GM12892 (cell line): Measurements from ENCODE around the gene BCL2L11. TPM values are rescaled to one million over a fixed set of nuclear protein-coding genes. Genes with fewer than 3 reads are reported as not detected.
A peak's percentile ranks its signal among the peaks of the same experiment; 100 is the strongest.
"Not testable (repeated sequence)": the region's sequence is repeated elsewhere in the genome, so short reads cannot be mapped to it uniquely, and the experiment has no call there.

Experiments used
- DNase-seq: peaks from one replicate; pipeline ENCODE4 v3.0.0; 2011; ENCODE audit not compliant: insufficient read length
- FAIRE-seq: peaks from 2 replicates; lab custom pipeline; 2011; peaks lifted over from hg19 to GRCh38; lab: Jason Lieb, UNC
- POLR2A ChIP-seq: IDR thresholded peaks from 2 replicates; pipeline ENCODE4 v1.6.1; 2011; ENCODE audit warnings: low read depth, low read length, control low read depth
- POLR2AphosphoS5 ChIP-seq: IDR thresholded peaks from 2 replicates; pipeline ENCODE4 v1.6.1; 2011; ENCODE audit warnings: low read depth, low read length, control low read depth
- TAF1 ChIP-seq: IDR thresholded peaks from 2 replicates; pipeline ENCODE4 v1.6.1; 2011; ENCODE audit warnings: low read depth, mild to moderate bottlenecking, control low read depth, low read length, borderline replicate concordance
- polyA plus RNA-seq: library from polyadenylated mRNA; unstranded; fragments of >200 nt; gene quantifications from one replicate; pipeline ENCODE4 v1.2.1, GENCODE V29; 2012; ENCODE audit warnings: missing spikeins, inconsistent platforms; ENCODE audit not compliant: missing spikeins

The BCL2L11 gene
- 5.5 TPM for polyA plus RNA-seq

- DNase-seq (peak; percentile 74), FAIRE-seq (peak; percentile 98)
- TF ChIP-seq POLR2A (peak; percentile 79; the same call in 1 of the 2 replicates), TAF1 (peak; percentile 99), POLR2AphosphoS5 (peak; percentile 76; the same call in 1 of the 2 replicates)
Observed at GRCh38 chr2:111120253-111121027, at the start of gene BCL2L11. Gene BCL2L11 (plus strand): TSS chr2:111120914. CDS start chr2:111123746, 2,832 bp downstream.

GRCh38 chr2:111071600-111072171, 49.0 kb upstream of the BCL2L11 start:
- DNase-seq (no peak), FAIRE-seq (peak; percentile 54)
- TF ChIP-seq POLR2A (no peak), POLR2AphosphoS5 (no peak), TAF1 (no peak)

- TF ChIP-seq TAF1 (no peak), POLR2AphosphoS5 (no peak), POLR2A (no peak)
- no peak for FAIRE-seq
- no peak for DNase-seq
Observed at GRCh38 chr2:111072220-111072871, 48.4 kb upstream of the BCL2L11 start.

GRCh38 chr2:111082659-111083058, 38.1 kb upstream of the BCL2L11 start:
- not testable (repeated sequence) for DNase-seq, FAIRE-seq

DNA sequence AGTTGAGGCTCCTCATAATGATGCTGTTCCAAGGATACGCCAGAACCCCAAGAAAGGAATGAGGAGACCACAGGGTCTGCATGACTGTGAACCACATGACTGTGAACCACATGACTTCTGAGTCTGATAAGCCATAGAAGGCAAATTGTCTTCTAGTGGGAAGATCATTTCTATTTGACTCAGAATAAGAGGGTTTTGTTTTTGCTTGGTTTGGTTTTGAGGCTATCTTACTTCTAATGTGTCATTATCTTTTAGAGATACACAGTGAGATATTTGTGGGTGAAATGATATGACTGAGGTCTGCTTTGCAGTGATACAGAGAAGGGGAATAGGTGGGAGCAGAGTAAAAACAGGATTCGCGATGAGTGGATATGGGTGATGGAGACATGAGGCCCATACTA, 28.9 kb upstream of the BCL2L11 start:
- TF ChIP-seq POLR2A (no peak), POLR2AphosphoS5 (no peak), TAF1 (no peak)
- FAIRE-seq (no peak), DNase-seq (no peak)

DNA sequence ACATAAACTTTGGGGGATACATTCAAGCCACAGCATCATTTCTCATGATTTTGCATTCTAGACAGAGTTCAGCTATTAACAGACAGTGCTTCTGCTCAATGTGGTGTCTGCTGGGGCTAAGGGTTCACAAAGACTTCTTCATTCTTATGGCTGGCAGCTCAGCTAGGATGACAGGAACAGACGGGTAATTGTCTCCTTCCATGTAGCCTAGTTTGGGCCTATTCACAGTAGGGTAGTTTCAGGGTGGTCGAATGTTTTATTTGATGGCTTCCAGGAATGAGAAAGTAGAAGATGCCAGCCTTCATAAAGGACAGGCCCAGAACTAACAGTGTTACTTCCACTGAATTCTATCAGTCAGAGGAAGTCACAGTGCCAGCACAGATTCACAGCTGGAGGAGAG, 26.0 kb upstream of the BCL2L11 start:
- DNase-seq, result no peak
- TF ChIP-seq TAF1, result no peak
- TF ChIP-seq POLR2A, result no peak
- no peak for TF ChIP-seq POLR2AphosphoS5
- no peak for FAIRE-seq

GRCh38 chr2:111095434-111095833, 25.3 kb upstream of the BCL2L11 start:
- FAIRE-seq, result no peak
- TF ChIP-seq POLR2AphosphoS5, result no peak
- TF ChIP-seq POLR2A, result no peak
- TF ChIP-seq TAF1, result no peak
- DNase-seq, result no peak

GRCh38 chr2:111099402-111099801, 21.3 kb upstream of the BCL2L11 start:
- FAIRE-seq, result no peak
- TF ChIP-seq POLR2AphosphoS5, result no peak
- TF ChIP-seq POLR2A, result no peak
- no peak for TF ChIP-seq TAF1
- no peak for DNase-seq

- FAIRE-seq, result no peak
- no peak for TF ChIP-seq POLR2AphosphoS5
- TF ChIP-seq POLR2A, result no peak
- no peak for TF ChIP-seq TAF1
- no peak for DNase-seq
Observed at GRCh38 chr2:111100087-111100764, 20.5 kb upstream of the BCL2L11 start.

GRCh38 chr2:111100765-111101162, 19.9 kb upstream of the BCL2L11 start:
- FAIRE-seq, result peak; percentile 84
- peak; percentile 6 for DNase-seq
- TF ChIP-seq POLR2AphosphoS5, result no peak; the same call in 1 of the 2 replicates
- TF ChIP-seq TAF1, result no peak
- TF ChIP-seq POLR2A, result no peak

GRCh38 chr2:111101592-111101991, 19.1 kb upstream of the BCL2L11 start:
- no peak for DNase-seq
- TF ChIP-seq TAF1, result no peak
- TF ChIP-seq POLR2AphosphoS5, result no peak
- no peak for TF ChIP-seq POLR2A
- FAIRE-seq, result peak; percentile 42
